K562 (cell line): Measurements from ENCODE around the gene PGAM4.
"Not testable (repeated sequence)": the region's sequence is repeated elsewhere in the genome, so short reads cannot be mapped to it uniquely, and the experiment has no call there.

Experiments used
- ID3 ChIP-seq, 2 experiments: fragments of 250-450 bp in 1 of 2; fragments of 450-650 bp in 1 of 2; sonication (Bioruptor Pico) in 1 of 2; IDR thresholded peaks; 2 replicates each; pipeline versions ENCODE4 v1.6.1 to v1.8.0; 2016 to 2021; ENCODE audit warnings: mild to moderate bottlenecking in 2 of 2, moderate library complexity in 2 of 2, missing compliant biosample characterization in 1 of 2, missing genetic modification characterization in 1 of 2
- MIER1 ChIP-seq: fragments of 450-650 bp; IDR thresholded peaks from 2 replicates; pipeline ENCODE4 v1.6.1; 2016; ENCODE audit warnings: antibody characterized with exemption, mild to moderate bottlenecking, low read depth
- NR2C2 ChIP-seq, 2 experiments: fragments of 200-800 bp in 1 of 2; sonication (Bioruptor generic) in 1 of 2; sonication (generic) in 1 of 2; formaldehyde crosslinking in 1 of 2; IDR thresholded peaks; 2 replicates each; pipeline versions ENCODE4 v1.6.1 to v1.8.0; 2016 to 2022; ENCODE audit warnings: mild to moderate bottlenecking in 1 of 2, missing compliant biosample characterization in 1 of 2, missing genetic modification characterization in 1 of 2, missing genetic modification reagents in 1 of 2
- POLR2A ChIP-seq: fragments of 450-650 bp; conservative IDR thresholded peaks from 2 replicates; pipeline ENCODE4 v1.6.1; 2016
- RBBP5 ChIP-seq: fragments of 200-600 bp; sonication (generic); IDR thresholded peaks from 2 replicates; pipeline ENCODE4 v1.6.1; 2012; ENCODE audit warnings: borderline replicate concordance, mild to moderate bottlenecking, low read length, control low read depth, inconsistent platforms; ENCODE audit not compliant: insufficient read depth, poor library complexity, severe bottlenecking
- RBM25 ChIP-seq: fragments of 200-400 bp; formaldehyde crosslinking; IDR thresholded peaks from 2 replicates; pipeline ENCODE4 v1.6.1; 2018; ENCODE audit warnings: low read length, low read depth, moderate library complexity; ENCODE audit not compliant: severe bottlenecking
- ZNF384 ChIP-seq: IDR thresholded peaks from 2 replicates; pipeline ENCODE4 v1.6.1; 2012; ENCODE audit warnings: low read depth, low read length, improper control_type of control experiment
- TF ChIP-seq, protein P1 (sequence below), 3 experiments: IDR thresholded peaks in 2 of 3; conservative IDR thresholded peaks in 1 of 3; 2 replicates each; pipeline ENCODE4 v1.5.1; 2011 to 2012; ENCODE audit warnings: low read length in 3 of 3, mild to moderate bottlenecking in 3 of 3, control low read depth in 2 of 3, improper control_type of control experiment in 1 of 3, inconsistent platforms in 1 of 3, low read depth in 1 of 3, mixed read lengths in 1 of 3, moderate library complexity in 1 of 3; ENCODE audit not compliant: insufficient read depth in 2 of 3

GRCh38 chrX:77945031-77945430, 24.4 kb downstream of the PGAM4 start:
- TF ChIP-seq ID3 (CRISPR knock-in tag; IDR thresholded peaks at IDR 0.05); ID3 (tag; IDR thresholded peaks at IDR 0.05); NR2C2 (CRISPR knock-in tag; IDR thresholded peaks at IDR 0.05); NR2C2 (tag; IDR thresholded peaks at IDR 0.05); POLR2A; RBM25; MIER1; ZNF384; RBBP5: not testable (repeated sequence)
- TF ChIP-seq, protein P1, sequence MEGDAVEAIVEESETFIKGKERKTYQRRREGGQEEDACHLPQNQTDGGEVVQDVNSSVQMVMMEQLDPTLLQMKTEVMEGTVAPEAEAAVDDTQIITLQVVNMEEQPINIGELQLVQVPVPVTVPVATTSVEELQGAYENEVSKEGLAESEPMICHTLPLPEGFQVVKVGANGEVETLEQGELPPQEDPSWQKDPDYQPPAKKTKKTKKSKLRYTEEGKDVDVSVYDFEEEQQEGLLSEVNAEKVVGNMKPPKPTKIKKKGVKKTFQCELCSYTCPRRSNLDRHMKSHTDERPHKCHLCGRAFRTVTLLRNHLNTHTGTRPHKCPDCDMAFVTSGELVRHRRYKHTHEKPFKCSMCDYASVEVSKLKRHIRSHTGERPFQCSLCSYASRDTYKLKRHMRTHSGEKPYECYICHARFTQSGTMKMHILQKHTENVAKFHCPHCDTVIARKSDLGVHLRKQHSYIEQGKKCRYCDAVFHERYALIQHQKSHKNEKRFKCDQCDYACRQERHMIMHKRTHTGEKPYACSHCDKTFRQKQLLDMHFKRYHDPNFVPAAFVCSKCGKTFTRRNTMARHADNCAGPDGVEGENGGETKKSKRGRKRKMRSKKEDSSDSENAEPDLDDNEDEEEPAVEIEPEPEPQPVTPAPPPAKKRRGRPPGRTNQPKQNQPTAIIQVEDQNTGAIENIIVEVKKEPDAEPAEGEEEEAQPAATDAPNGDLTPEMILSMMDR (IDR thresholded peaks at IDR 0.05 in 2 of 3, conservative IDR thresholded peaks at IDR 0.05 in 1 of 3; ENCODE audit: insufficient read depth in 2 of 3, low read depth in 1 of 3, low read length in 3 of 3), result not testable (repeated sequence)
